Activated CD4-positive, CD25-positive, alpha-beta regulatory T cell (primary cell): ENCODE data around the gene ATP1A4.

Experiments used
- DNase-seq, 4 experiments: peaks; one replicate each; lab custom pipeline; 2025; lab: John Stamatoyannopoulos, UW

The ATP1A4 gene

DNA sequence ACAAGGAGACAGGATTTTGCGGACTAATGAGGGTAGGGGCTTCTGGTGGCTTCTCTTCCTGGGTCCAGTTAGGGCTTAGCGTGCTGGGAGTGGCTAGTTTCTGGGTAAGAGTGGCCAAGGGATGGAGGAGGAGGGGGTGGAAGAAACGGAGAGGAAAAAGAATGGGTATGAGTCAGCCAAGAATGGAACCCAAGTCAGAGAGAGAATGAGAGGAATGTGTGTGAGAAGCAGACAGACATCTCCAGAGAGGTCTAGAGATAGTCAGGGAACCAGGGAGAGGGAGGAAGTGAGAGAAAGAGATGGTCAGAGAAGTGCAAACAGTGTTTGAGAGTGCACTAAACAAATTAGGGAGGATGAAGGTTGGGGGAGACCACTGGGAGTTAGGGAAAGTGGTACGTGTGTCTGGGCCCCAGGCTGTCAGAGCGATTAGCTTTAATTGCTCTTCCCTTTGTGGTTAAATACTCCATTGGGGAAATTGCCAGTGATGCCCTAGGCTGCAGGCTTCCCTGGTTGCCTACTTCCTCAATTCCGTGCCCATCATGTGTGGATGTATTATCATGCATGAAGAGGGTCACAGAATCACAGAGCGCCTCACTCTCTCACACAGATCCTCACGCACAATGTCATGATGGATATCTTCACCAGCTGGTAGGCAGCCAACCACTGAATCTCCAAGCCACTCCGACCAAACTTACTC lies 55.2 kb downstream of the ATP1A4 start:
- DNase-seq, result no peak

DNA sequence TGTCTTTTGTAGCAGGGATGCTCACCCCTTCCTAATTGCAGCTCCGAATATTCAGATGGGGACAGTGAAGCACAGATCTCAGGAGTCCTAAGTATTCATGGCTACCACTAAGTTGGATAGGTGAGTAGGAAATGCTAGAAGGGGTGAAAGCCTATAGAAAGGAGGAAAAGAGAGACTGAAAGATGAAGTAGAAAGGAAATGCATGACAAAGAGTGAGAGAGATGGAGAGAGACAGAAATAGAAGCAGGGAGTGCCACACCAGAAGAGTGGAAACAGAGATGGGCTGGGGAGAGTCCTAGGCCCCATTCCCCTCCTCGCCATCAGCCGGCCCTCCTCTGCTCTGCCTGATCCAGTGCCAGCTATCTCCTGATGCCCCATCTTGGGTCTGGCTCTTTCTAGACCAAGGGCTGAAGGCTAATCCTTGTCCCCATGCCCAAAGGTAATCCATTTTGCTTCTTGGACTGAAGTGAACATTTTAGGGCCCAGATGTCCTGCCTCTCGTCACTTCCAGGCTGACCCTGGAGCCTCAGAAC lies 55.8 kb downstream of the ATP1A4 start:
- DNase-seq, result no peak

DNA sequence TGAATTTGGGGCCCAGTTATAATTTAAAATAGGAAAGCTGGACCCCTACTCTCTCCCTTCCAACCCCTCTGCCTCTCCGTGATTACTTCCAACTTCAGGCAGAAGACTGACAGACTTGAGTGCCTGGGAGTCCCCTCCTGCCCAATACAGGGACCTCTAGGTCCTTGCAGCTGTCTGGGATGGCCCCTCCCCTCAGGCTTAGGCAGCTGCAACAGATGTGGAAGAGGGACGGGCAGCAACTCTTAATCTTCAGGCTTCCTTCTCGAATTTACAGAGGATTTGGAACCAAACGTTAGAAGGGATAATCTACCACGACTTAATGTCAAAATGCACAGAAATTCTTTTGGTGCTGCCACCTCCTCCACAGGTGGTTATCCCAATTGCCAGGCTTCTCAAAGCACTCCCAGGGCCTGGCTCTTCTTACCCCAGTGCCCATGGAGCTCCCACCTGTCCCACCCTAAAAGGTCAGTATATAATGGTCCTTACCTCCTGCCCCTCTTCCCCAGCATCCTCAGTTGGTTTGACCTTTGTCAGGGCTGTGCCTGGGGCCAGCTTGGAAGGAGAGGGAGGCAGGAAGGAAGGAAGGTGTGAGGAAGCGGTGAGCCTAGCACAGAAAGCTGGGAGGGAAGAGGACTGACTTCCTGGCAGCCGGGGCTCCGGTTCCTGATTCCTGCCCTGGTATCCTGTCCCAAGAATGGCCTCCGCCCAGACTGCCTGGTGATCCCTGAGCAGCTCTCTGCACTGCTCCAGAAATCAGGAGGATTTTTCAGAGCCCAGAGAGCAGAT lies 56.6 kb downstream of the ATP1A4 start:
- no peak for DNase-seq

DNA sequence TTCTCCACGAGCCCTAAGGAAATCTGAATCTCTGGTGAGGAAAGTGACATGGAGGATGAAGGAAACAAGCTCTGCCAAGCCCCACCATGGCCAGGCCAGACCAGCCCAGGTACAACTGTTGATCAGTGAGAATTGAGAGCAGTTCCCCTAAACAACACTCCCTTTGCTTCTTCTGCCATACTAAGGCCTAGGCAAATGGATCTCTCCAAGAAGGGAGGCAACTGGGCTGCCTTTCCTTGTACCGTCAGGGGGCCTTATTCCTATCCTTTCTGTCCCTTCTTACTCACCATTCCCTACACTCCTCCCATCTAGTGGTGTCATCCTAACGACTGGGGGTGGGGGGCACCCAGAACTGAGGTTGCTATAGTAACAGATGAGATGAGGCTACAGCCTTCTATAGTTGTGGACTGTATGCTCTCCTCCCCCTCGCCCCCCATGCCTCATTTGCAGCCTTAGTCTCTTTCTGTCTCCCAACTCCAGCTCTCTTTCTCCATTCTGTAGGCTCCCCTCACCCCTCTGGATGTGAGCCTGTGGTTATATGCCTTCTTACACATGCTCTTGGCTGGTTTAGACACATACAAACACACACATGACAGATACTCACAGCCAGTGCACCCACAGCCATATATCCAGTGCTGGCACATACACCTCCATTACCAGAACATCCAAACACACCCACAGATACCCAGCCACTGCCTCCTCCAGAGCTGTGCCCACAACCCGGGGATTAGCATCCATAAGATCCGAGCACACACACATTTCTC lies 57.3 kb downstream of the ATP1A4 start:
- no peak for DNase-seq

DNA sequence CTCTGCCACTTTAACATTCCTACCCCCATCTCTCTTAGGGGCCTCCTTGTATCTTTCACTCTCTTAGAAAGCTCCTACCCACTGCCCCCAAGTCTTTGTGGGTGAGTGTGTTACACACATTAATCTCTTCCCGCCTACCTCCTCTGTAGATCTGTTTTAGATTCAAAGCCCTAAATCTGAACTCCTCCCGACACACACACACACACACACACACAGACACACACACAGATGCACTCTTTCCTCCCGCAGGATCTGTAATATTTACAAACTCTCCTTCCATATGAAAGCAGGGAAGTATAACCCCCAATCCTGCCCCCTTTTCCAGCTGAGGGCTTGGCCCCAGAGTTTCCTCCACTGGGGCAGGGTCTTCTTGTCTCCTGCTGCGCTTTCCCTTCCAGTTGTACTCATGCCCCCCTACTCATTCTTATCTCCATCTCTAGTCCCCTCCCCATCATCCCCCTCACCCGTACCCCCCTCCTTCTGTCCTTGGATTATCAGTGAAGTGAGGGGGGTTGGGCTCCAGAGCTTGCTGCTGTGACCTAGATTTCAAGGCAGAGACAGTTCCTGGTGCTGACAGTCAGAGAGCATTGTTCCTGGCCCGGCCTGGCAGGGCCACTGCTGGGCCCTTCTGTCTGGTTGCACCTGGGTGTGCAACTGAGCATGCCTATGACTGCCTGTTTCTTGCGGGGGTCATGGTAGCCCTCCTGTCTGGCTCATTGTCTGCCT lies 58.1 kb downstream of the ATP1A4 start:
- DNase-seq, result no peak

DNA sequence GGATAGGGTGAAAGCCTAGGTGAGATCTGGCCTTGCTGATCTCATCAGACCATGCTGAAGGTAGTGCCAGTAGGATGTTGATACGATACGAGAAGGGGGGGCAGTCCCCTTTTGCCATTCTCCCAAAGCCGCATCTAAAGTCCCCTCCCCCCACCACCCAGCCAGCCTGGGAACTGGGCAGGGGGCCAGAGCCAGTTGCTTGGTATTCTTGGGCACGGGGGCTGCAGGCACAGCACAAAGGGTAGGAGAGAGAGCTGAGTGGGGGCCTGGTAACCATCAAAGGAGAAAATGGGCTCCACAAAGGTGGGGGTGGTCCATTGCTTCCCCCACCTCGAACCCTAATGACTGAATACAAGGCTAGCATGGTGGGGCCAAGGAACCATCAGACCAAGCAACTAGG lies 59.2 kb downstream of the ATP1A4 start:
- no peak for DNase-seq

DNA sequence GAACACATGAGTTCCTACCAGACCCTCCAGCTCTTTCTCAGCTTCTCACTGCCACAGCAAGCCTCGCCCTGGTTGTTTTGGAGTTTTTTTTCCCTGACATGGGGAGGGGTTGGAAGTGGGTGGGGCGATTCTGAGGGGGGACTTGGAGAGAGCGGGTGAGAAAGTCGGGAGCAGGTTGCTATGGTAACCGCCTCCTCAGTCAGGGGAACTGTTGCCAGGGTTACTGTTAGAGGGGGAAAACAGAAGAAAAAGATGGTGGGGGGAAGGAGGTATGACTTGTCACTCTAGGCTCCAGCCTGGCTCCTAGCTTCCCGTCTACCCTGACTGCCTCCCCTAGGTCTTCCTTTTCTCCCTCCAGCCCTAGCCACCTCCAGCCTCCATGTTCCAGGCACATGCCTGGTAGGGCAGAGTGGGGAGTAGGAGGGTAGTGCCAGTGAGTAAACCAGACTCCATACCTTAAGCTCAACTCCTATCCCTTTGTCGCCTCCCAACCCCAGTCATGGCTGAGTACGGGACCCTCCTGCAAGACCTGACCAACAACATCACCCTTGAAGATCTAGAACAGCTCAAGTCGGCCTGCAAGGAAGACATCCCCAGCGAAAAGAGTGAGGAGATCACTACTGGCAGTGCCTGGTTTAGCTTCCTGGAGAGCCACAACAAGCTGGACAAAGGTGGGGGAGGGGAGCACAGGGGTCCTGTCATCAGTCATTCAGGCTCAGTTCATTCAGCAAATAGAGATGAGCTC lies 59.8 kb downstream of the ATP1A4 start:
- no peak for DNase-seq

DNA sequence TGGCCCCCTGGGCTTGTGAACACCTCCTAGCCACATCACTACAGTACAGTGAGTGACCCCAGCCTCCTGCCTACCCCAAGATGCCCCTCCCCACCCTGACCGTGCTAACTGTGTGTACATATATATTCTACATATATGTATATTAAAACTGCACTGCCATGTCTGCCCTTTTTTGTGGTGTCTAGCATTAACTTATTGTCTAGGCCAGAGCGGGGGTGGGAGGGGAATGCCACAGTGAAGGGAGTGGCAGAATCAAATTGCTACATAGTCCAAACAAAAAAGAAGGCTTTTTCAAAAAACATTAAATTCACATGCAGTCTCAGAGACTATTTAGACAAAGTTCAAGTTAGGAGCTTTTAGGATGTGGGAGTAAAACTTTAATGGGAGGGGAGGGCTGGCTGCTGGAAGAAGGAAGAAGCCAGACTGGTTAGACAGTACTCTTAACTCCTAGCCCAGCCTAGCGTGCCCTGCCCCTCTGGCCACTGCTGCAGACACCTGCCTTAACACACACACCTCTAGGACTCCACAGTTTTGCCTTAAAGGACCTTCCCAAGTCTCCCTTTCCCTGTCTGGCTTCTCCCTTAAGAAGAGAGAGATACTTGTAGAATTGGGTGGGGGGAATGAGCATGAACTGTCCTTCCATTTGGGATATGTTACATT lies 63.2 kb downstream of the ATP1A4 start:
- no peak for DNase-seq

DNA sequence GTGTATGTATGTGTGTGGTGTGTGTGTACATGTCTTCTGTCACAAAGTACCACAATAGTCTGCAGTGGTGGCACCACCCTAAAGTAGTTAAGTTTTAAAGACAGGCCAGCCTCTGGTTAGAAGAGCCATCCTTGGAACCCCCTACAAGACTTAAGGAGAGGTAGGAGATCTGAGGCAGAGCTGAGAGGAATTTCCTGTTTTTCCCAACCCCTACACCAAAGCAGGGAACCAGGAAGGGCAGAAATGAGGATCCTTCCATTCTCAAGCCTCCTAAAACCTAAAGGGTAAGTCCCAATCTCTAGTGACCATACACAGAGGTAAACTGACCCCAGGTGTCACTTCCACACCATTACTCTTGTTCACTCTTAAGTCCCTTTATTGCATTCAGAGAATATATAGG lies 64.9 kb downstream of the ATP1A4 start:
- no peak for DNase-seq

DNA sequence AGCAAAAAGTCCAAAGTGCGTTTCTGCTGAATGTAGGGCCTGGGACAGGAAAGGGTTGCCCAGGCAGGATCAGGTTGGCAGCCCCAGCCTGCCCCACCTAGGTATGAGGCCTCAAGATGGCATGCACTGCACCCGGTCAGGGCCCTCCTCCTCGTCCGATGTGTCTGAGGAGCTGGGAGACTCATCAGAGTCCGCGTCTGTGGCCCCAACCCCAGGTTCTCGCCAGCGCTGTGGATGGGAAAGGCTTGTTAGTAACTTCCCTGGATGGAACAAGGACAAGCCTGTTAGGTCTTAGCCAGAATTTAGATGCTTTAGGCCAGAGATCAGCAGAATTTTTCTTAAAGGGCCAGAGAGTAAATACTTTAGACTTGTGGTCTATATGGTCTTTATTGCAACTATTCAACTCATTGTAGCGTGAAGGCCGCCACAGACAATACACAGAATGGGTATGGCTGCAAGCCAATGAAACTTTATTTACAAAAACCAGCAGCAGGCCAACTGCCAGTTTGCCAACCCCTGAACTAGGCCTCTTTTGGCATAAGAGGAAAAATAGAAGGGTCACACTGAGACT lies 66.2 kb downstream of the ATP1A4 start:
- DNase-seq, result no peak

DNA sequence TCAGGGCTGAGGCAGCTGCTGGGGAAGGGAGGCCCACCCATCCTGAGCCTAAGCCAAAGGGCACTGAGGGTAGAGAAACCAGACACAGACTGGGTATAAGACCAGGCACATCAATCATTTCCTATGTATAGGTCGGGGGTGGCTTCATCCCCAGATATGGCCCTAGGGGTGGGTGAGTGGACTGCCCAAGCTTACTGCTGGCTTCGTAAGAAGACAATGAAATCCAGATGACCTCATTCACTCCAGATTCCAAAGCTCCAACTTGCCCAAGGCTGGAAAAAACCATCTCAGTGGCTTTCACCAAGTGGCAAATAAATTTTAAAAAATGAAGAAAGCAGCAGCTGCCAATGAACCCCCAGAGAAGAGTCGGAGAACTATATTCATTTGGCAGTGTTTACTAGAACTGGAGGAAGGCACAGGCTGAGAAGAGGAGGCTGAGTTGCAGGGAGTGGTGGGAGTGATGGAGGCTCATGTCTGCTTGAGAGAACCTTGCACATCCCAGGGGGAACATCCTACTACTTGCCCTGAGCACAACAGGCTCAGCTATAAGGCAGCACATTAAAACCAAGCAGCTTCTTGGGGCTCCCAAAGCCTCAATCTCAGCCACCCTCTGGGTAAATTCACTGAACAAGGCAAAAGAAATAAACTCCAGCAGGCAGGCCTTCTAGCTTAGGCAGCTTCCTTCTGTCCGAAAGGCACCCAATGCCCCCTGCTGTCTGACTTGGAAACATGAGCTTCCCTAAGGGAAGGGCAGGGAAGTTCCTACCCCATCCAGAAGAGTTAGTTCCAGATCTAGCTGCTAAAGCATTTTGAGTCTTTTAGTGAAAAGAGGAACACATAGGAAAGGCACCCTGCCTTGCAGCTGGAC lies 67.9 kb downstream of the ATP1A4 start:
- DNase-seq, result no peak

DNA sequence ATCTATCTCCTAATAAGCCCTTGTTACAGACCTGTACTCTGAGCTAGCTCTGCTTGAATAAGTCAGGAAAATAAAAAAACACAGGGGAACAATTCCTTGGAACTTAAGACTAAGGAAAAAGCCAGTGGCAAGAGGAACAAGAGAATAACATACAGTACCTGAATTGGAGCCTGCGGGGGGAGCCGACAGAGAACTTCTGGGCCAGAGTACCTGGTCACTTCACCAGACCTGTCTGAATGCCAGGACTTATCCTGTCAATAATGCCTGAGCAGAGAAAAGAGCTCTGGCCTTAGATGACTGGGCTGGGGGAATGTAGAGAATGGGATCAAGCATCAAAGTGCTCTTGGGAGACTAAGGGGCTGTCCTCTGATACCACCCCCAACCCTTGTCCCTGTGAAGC lies 68.9 kb downstream of the ATP1A4 start:
- DNase-seq, result no peak

DNA sequence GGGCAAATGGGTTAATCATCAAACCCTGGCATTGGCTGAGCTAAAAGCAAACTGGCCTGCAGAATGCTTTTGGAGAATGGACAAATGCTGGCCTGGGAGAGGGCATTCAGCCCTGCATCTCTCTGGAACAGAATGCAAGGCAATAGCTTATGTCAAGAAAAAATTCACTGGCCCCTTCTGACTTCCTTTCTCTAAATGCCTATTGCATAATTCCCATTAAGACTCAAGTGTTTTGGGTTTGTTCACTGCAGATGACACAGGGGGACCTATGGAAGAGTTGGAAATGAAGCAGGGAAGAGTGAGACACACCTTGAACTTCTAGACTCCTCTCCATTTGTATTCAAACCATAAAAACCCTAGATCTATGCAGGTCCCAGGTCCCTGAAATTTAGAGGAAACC lies 69.7 kb downstream of the ATP1A4 start:
- no peak for DNase-seq

DNA sequence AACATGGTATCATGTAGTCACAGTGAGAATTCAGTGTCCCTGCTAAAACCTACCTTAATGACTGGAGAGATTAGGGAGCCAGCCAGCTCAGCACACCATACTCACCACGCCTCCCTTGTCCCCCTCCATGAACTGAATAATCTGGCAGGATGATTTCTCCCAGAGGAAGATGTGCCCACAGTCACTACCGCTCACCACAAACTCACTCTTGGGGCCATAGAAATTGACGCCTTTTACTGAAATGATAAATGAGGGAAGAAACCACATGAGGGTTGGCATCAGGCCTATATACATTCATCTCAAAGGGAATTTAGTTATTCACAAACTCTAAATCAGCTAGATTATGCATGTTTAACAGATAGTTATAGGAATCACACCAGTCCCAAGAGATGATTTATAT lies 71.1 kb downstream of the ATP1A4 start:
- no peak for DNase-seq

DNA sequence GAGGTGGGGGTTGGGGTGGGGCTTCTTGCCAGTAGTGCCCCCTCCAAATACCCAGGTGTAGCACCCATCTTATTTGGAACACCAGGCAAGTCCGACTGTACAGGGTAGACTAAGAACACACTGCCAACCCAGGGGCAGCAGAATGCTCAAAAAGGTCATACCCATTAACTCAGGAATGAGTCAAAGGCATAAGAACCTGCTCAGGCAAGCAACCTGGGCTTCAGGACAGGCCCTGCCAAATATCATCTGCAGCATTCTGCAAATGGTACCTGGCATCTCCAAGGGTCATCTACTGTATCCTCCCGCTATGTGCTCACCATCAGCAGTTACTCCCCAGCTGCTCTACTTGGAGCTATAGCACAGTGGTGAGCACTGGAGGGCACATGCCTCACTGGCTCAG lies 73.2 kb downstream of the ATP1A4 start:
- DNase-seq, result no peak

DNA sequence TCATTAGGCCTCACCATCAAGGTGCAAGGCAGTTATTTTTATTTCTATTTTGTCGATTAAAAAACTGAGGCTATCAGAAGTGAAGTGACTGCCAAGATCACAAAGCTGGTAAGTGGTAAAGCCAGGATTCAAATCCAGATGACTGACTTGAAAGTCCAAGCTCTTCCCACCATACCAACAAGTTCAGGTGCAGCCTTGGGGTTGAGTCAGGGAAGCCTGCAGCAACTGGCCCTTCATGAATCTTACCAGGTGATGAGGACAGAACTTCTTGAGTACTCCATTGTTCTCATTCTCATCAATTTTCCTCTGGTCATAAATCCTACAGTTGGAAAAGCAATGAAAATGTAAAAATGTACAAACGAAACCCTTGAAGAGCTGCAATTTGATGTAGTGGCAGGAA lies 73.9 kb downstream of the ATP1A4 start:
- DNase-seq, result no peak

DNA sequence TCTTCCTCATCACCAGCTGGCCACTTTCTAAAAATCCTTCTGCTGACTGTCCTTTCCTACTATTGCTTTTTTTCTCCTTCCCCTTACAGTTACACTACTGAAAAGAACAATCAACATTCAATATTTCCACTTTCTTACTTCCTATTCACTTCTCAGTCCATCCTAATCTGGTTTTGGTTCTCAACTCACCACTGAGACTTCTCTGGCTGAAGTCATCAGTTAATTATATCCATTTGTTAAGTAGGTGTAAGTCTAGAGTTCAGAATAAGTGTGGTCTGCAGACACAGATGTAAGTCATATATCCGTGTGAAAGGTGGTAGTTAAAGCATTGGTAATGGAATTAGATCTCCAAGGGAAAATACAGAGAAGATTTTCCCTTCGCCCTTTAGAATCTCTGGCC lies 75.2 kb downstream of the ATP1A4 start:
- DNase-seq, result no peak

DNA sequence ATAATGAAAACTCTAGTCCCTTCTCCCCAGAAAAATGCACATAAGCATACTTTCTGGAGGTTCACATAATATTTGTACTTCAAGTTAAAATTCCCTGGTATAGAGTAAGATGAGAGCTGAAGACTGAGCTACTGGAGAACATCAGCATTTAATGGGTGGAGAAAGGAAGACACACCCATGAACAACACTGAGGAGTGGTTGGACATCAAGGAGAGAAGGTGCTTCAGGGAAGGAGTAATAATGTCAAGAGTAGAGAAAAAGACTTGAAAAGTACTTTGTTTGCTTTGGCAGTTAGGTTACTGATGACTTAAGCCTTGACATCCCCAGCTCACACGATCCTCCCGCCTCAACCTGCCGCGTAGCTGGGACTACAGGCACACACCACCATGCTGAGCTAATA lies 75.6 kb downstream of the ATP1A4 start:
- DNase-seq, result no peak

DNA sequence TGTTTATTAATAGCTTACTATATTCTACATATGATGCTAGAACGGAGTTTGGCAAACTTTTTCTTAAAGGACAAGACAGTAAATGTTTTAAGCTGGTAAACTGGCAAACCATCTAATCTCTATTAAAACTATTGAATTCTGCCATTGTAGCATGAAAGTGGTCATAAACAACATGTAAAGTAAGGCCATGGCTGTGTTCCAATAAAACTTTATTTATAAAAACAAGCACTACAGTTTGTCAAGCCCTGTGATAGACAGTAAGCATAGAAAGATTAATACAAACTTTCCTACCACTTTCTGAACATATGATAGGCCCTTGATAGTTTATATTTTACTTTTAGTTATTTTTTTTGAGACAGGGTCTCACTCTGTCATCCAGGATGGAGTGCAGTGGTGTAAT lies 76.2 kb downstream of the ATP1A4 start:
- DNase-seq, result no peak

DNA sequence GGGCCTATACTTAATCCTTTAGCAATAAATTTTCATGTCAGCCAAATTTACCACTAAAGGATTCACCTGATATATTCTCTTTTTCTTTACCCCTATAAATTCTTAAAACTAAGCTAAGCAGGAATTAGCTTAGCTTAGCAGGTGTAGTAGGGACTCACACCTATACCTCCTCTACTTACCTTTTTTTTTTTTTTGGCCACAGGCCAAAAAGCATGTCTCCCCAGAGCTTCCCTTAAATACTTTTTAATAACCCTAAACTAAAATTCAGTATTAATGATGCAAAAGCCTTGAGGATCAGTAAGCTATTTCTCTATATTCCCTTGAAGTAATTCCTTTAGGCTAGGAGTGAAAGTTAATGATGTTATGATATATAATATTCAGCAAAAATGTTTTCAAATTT lies 77.0 kb downstream of the ATP1A4 start:
- DNase-seq, result no peak
